GOT3 (cell line): Measurements from ENCODE around the gene GUK1.

ENCODE experiments used
- DNase-seq: peaks from one replicate; lab custom pipeline; 2025; ENCODE audit warnings: mixed read lengths; lab: John Stamatoyannopoulos, UW

Gene GUK1

DNA sequence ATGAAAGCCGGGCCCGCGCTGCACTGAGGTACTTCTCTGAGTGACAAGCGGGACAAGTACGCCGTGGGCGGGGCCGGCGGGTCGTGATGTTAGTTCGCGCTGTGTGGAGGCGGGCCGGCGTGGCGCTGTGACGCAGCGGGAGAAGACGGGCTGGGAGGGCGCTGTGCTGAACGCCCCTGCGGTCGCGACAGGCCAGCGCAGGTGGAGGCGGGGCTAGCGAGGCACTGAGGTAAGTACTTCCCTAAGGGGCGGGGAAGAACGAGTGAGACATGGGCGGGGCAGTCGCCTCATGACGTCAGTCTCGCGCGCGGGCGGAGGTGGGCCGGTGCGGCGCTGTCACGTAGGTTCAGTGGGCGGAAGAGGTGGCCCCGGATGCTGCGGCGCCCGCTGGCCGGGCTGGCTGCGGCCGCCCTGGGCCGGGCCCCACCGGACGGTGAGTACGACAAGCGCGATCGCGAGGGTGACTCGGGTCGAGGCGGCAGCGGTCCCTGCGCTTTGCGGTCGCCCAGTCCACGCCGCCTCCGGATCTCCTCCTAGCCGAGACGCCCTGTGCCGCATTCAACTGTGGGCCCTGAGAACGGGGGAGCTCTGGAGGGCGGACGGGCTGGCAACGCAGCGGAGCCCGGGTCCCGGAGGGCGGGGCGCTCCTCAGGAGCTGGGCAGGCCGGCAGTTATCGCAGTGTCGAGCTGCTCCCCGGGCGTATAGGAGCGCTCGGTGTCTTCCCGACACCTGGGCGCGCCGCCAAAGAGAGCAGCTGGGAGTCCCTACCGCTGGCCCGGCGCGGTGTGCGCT is at the start of gene GUK1:
TSS of gene GUK1 (plus strand) at position 349 of the 793 bp plus-strand sequence. CDS start at position 373, 24 bp downstream.
- DNase-seq, result peak; percentile 100

DNA sequence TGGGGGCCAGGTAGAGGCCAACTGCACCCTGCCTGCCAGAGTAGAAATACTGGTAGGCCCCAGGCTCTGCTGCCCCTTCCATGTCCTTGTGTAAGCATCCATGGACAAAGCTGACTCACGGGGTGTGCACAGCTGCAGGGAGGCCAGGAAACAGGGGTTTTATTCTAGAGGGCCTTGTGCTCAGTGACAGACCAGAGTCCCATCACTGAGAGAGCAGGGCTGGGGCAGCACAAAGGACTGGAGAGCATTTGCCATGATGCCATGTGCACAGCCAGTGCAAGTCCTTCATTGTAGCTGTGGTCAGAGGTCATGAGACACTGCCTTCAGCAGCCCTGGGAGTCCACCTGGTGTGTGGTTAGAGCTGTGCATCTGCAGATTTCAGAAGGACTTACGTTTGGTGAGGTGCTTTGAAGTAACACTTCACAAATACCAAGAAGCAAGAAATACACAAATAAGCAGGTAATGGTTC is 49.4 kb upstream of the GUK1 start:
- no peak for DNase-seq

DNA sequence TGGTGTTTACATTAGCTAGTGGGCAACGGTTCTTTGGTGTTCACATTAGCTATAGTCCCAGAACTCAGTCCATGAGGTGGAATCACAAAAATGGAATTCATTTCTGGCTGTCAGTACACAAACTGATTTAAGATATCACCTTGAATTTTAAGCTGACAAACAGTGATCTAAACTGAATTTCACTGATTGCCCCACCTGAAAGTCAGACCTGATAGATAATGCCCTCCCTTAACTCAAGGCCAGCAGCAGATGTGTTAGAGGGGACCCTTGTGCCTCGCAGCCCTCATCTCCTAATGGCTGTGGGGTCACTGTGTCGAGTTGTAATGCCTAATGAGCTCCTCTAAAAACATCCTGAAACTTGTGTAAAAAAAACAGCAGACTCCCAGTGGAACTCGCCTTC is 49.0 kb upstream of the GUK1 start:
- DNase-seq, result no peak

DNA sequence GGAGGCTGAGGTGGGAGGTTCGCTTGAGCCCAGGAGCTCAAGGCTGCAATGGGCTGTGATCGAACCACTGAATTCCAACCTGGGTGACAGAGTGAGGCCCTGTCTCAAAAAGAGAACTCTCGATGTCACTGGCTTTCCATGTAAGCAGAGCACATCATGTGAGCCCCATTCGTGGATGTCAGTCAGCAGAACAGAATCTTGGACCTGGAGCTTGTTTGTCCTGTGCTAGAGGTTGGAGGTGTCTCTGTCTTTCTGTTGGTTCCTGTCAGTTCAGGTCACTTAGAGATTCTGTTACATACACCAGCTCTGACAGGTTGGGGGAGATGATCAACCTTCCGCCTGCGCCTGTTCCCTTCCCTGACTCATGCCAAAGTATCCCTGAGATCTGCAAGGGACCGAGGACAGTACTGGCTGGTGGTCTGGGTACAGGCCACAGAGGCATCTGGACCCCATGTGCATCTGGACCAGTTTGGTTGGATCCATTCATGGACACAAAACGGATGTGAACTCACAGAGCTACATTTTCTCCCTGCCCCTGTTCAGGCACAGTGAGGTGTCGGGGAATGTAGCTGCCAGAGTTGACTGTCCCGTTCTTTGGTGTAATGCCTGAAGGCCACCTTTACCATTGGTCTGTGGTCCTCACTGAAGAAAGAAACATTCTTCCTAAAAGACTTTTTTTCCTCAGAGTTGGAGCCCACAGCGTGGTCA is 47.6 kb upstream of the GUK1 start:
- no peak for DNase-seq

DNA sequence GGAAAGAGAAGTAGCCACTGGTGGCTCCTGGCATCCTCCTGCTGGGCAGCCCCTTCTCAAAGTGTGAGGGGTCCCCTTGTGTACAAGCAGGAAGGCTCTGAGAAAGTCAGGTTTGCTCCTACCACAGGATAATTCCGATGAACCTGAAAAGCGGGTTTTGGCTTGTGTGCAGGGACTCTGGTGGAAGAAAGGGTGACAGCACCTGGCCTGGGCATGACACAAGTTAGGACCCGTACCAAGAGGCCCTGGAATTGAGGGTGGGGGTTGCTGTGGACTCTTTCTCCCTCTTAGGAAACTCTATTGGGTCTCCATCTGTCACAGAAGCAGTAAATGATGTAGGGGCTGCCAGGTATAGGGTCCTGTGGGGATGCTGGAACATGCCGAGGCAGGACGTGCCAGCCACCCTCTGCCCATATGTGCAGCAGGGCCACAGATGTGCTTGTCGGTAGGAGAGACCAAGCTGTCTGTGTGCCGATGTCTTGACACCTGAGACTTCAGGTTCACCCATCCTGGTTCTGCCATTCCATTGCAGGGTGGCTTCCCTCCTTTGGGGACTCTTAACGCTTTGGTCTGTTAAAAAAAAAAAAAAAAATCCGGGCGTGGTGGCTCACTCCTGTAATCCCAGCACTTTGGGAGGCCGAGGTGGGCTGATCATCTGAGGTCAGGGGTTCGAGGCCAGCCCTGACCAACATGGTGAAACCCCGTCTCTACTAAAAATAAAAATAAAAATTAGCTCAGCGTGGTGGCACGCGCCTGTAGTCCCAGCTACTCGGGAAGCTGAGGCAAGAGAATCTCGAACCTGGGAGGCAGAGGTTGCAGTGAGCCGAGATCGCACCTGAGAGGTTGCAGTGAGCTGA is 46.8 kb upstream of the GUK1 start:
- DNase-seq, result no peak

- no peak for DNase-seq
Measured at GRCh38 chr1:228094432-228095016, 45.6 kb upstream of the GUK1 start.

- DNase-seq, result no peak
Measured at GRCh38 chr1:228095161-228095560, 44.9 kb upstream of the GUK1 start.

DNA sequence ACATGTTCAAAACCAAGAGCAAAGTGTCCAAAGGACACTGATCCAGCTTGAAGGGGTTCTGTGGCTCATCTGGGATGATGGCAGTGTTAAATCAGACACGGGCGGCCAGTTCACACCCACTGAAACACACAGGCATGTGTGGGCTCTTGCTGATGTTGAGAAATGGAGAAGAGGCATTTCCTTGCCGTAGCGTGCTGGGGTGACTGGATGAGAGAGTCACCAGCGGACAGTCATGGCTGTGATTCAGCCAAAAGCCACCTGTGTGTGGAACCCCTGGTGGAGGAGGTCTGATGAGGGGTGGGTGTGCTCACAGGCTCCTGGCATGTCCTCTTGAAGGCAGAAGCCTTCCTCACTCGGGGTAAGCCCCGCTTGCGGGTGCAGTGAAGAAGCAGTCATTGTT is 44.1 kb upstream of the GUK1 start:
- DNase-seq, result no peak

DNA sequence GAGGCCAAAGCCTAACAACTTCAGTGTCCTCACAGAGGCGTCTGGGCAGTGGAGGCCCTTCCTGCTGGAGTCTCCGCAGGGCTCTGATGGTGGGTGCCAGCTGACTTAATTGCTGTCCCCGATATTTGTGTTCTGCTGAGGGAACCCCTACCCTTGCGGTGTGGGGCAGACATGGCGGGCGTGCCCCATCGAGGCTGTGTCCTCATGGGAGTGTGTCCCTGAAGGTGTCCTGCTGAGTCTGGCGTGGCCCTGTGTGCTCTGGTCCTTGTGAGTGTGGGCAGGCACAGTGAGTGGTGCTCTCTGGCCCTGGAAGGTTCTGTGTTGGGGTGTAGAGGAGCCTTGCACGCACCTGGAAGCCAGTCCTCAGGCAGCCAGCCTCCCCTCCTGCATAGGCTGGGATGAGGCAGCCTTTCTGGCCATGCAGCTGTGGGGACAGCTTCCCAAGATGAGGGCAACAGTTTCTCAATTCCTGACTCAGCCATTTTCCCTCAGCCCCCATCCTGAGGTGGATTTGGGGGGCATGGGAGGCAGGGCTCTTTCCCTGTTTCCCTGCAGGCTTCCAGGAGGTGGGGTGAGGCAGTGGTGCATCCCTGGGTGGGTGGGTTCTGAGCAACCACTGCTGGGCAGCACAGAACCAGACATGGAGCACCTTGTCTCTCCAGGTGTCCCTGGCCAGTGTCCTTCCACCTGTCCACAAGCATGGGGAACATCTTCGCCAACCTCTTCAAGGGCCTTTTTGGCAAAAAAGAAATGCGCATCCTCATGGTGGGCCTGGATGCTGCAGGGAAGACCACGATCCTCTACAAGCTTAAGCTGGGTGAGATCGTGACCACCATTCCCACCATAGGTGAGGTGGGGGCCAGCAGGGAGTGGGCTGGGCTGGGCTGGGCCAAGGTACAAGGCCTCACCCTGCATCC is 43.4 kb upstream of the GUK1 start:
- DNase-seq, result no peak

DNA sequence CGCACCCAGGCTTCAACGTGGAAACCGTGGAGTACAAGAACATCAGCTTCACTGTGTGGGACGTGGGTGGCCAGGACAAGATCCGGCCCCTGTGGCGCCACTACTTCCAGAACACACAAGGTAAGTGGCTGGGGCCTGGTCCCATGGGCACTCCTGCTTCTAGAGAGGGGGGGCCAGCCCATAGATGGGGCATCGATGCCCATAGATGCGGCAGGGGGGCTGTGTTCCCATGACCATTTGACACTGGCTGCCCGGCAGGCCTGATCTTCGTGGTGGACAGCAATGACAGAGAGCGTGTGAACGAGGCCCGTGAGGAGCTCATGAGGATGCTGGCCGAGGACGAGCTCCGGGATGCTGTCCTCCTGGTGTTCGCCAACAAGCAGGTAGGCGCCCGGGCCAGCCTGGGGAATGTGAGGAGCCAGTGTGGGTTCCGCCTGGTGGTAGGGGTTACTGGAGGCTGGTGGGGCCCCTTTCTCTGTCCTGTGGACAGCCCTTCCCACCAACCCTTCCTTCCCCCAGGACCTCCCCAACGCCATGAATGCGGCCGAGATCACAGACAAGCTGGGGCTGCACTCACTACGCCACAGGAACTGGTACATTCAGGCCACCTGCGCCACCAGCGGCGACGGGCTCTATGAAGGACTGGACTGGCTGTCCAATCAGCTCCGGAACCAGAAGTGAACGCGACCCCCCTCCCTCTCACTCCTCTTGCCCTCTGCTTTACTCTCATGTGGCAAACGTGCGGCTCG is 42.6 kb upstream of the GUK1 start:
- no peak for DNase-seq

DNA sequence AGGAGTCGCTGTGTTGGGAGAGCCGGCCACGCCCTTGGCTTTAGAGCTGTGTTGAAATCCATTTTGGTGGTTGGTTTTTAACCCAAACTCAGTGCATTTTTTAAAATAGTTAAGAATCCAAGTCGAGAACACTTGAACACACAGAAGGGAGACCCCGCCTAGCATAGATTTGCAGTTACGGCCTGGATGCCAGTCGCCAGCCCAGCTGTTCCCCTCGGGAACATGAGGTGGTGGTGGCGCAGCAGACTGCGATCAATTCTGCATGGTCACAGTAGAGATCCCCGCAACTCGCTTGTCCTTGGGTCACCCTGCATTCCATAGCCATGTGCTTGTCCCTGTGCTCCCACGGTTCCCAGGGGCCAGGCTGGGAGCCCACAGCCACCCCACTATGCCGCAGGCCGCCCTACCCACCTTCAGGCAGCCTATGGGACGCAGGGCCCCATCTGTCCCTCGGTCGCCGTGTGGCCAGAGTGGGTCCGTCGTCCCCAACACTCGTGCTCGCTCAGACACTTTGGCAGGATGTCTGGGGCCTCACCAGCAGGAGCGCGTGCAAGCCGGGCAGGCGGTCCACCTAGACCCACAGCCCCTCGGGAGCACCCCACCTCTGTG is 41.7 kb upstream of the GUK1 start:
- no peak for DNase-seq

- DNase-seq, result no peak
Measured at GRCh38 chr1:228099331-228099732, 40.7 kb upstream of the GUK1 start.

GRCh38 chr1:228100822-228101613 is 39.1 kb upstream of the GUK1 start:
- no peak for DNase-seq

GRCh38 chr1:228101614-228101993 is 38.5 kb upstream of the GUK1 start:
- DNase-seq, result no peak

DNA sequence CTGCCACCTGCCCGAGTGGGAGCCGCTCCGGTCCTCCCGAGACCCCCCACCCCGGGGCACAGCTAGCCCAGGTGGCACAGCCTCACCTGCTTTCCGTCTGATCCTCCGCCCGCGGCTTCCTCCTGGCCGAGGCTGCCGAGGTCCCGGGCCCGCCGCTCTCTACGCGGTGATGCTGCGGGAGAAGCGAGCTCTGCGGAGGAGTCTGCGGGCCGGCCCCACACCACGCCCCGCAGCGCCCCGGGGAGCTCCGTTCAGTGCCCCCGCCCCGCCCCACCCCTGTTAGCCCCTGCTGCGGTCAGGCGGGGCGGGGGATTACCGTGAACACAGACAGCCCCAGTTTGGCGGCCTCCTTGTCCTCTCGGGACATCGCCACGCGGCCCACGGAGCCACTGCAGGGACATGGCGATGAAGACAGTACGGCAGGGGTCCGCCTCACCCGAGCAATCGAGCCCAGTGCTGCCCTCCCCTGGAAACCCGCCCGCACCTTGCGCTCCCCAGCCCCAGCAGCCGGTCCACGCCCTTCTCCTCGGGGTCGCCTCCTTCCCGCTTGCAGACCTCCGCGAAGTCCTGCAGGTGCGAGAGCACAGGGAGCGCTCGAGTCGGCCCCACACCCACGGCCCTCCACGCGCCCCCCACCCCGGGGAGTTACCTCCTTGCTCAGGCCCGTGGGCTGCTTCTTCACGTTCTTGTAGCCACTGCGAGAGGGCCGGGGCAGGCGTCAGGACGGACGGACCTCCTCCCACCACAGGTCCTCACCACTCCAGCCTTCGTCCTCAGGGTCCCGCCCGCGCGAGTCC is 37.9 kb upstream of the GUK1 start:
- DNase-seq, result no peak

GRCh38 chr1:228102791-228103620 is 37.1 kb upstream of the GUK1 start, which contains the start of gene C1orf35:
C1orf35 (minus strand) TSS chr1:228103325; CDS start chr1:228103227, 98 bp downstream.
- DNase-seq, result peak; percentile 95
